RPMI8226 (cell line): Measurements from ENCODE around the gene CEP170B.
"Not testable (repeated sequence)": the region's sequence is repeated elsewhere in the genome, so short reads cannot be mapped to it uniquely, and the experiment has no call there.

Experiments
- DNase-seq: peaks from one replicate; pipeline ENCODE4 v3.0.0-alpha.2; 2015

CEP170B gene

GRCh38 chr14:104879983-104880565 lies 15.0 kb downstream of the CEP170B start:
- DNase-seq: no peak

GRCh38 chr14:104880584-104881210 lies 15.6 kb downstream of the CEP170B start:
- DNase-seq: no peak

DNA sequence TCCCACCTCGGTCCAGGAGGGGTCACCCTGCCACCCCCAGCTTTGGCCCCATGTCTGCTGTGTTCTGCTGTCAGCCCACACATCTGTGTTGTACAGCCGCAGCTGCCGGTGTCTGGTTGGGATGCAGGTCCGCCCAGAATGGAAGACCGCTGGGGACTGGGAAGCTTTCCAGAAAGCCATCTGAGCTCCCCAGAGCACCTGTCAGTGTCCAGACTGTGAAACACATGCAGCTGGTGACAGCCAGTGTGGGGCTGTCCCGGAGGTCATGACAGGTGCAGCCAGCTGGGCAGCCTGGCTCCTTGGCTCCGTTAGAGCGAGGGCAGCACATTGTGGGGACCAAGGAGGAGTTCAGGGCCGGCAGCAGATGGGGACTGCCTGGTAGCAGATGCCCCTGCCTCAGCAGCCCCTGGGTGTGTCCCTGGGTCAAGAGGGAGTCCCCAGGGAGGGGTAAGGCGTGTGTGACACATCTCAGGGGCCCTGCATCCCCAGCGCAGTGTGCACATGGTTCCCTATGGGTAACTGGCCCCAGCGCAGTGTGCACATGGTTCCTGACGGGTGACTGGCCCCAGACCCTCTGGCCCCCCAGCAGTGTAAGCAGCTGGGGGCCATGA lies 16.4 kb downstream of the CEP170B start:
- DNase-seq: peak; percentile 93

- peak; percentile 71 for DNase-seq
Measured at GRCh38 chr14:104882325-104882973, 17.4 kb downstream of the CEP170B start.

- no peak for DNase-seq
Measured at GRCh38 chr14:104882991-104883660, 18.1 kb downstream of the CEP170B start.

DNA sequence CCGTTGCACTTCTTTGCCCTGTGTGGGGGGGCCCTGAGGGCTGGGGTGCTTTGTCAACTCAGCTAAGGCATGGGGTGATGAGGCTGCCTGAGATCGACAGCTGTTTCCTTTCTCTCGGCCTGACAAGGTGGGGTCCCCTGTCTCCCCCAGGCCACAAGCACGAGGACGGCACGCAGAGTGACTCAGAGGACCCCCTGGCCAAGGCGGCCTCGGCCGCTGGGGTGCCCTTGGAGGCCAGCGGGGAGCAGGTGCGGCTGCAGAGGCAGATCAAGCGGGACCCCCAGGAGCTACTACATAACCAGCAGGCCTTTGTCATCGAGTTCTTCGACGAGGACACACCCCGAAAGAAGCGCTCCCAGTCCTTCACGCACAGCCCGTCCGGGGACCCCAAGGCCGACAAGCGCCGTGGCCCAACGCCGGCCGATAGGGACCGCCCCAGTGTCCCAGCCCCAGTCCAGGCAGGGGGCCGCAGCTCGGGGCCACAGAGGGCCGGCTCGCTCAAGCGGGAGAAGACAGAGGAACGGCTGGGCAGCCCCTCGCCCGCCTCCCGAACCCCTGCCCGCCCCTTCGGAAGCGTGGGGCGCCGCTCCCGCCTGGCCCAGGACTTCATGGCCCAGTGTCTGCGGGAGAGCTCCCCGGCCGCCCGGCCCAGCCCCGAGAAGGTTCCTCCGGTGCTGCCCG lies 18.8 kb downstream of the CEP170B start:
- no peak for DNase-seq

- not testable (repeated sequence) for DNase-seq
Measured at GRCh38 chr14:104884381-104884780, 19.3 kb downstream of the CEP170B start.

DNA sequence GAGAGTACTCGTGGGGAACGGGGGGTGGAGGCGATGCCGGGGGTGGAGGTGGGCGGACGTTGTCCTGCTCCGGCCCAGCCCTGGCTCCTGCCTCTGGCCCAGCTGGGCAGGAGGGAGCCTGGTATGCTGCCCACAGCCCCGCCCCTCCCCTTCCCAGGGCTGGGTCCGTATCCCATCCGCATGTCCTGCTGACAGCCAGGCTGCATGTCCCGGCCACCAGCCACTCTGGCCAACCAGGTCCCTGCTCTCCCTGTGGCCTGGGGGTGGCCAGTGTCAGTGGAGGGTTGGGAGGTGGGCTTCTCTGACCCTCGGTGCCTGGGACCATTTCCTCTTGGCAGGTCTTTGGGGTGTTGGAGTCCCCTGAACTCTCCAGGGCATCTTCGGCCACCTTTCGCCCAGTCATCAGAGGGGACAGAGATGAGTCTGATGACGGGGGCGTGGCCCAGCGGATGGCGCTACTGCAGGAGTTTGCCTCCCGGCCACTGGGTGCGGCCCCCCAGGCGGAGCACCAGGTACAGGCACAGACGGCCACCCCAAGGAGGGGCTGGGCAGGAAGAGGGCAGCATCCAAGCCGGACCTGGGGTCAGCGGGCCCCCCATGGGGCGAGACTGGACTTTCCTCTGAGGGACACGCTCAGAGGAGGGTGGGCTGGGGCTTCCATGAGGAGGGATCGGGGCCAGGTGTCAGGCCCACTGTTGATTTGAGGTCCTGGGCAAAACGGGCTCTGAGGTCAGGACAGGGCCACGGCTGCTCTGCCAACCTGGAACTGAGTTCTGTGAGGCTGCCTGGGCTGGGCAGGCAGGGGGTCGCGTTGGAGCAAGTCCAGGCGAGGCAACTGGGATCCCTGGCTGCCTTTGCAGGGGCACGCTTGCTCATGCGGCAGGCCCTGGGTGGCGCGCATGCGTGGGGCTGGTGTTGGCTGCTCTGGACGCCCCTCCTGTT lies 20.2 kb downstream of the CEP170B start:
- no peak for DNase-seq

DNA sequence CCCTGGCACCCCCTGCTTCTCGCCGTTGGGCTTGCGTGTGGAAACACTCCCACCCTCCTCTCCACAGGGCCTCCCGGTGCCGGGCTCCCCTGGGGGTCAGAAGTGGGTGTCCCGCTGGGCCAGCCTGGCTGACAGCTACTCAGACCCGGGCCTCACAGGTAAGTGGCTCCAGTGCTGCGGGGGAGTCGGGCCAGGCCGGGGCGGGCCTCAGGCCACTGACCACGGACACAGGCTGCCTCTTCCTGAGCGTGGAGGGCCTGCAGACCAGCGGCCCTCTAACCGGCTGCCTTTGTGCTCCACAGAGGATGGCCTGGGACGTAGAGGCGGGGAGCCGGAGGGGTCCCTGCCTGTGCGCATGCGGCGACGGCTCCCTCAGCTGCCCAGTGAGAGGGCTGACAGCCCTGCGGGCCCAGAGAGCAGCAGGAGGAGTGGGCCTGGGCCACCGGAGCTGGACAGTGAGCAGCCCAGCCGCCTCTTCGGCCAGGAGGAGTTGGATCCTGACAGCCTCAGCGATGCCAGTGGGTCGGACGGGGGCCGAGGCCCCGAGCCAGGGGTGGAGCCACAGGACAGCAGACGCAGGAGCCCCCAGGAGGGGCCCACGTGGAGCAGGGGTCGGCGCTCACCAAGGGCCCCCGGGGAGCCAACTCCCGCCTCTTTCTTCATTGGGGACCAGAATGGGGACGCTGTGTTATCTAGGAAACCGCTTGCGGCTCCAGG lies 21.1 kb downstream of the CEP170B start:
- no peak for DNase-seq

DNA sequence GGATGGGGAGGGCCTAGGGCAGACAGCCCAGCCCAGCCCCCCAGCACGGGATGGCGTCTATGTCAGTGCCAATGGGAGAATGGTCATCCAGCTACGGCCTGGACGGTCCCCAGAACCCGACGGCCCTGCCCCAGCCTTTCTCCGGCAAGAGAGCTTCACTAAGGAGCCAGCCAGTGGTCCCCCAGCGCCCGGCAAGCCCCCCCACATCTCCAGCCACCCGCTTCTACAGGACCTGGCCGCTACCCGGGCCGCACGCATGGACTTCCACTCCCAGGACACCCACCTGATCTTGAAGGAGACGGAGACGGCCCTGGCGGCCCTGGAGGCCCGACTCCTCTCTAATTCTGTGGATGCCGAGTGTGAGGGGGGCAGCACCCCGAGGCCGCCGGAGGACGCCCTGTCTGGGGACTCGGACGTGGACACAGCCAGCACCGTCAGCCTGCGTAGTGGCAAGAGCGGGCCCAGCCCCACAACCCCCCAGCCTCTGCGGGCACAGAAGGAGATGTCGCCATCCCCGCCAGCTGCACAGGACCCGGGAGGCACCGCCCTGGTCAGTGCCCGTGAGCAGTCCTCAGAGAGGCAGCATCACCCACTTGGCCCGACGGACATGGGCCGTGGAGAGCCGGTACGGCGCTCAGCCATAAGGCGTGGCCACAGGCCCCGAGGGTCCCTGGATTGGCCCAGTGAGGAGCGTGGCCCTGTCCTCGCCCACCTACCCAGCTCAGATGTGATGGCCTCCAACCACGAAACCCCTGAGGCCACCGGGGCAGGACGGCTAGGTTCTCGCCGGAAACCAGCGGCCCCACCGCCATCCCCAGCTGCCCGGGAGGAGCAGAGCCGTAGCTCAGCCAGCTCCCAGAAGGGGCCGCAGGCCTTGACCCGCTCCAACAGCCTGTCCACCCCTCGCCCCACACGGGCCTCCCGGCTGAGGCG lies 21.9 kb downstream of the CEP170B start:
- DNase-seq: no peak

- DNase-seq: no peak
Measured at GRCh38 chr14:104887623-104888488, 22.8 kb downstream of the CEP170B start.

GRCh38 chr14:104888489-104889374 lies 23.7 kb downstream of the CEP170B start:
- no peak for DNase-seq

- no peak for DNase-seq
Measured at GRCh38 chr14:104889375-104889757, 24.3 kb downstream of the CEP170B start.

DNA sequence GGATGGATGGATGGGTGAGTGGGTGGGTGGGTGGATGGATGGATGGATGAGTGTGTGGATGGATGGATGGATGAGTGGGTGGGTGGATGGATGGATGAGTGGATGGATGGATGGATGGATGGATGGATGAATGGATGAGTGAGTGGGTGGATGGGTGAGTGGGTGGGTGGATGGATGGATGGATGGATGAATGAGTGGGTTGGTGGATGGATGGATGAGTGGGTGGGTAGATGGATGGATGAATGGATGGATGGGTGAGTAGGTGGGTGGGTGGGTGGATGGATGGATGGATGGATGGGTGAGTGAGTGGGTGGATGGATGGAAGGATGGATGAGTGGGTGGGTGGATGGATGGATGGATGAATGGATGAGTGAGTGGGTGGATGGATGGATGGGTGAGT lies 25.2 kb downstream of the CEP170B start:
- not testable (repeated sequence) for DNase-seq

DNA sequence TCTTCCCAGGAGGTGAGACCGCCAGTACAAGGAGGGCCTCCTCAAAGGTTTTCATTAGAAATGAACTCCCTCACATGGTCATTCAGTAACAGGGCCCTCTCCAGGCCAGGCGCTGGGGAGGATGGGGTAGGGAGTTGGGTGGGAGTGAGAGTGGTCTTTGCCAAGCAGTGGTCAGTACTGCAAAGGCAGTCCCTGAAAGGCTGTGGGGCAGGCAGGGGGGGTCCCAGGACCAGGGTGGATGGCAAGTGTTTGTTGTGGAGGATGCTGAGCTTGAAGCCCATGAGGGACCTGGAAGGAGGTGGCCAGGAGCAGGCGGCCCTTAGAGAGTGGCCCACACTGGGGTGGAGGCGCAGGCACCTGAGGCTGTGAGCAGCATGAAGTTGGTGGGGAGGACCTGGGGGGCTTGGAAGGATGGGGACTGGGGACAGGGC lies 26.1 kb downstream of the CEP170B start:
- no peak for DNase-seq

GRCh38 chr14:104891664-104892530 lies 26.8 kb downstream of the CEP170B start:
- DNase-seq: no peak
